ENCODE results near the gene P2RY6.

DNA sequence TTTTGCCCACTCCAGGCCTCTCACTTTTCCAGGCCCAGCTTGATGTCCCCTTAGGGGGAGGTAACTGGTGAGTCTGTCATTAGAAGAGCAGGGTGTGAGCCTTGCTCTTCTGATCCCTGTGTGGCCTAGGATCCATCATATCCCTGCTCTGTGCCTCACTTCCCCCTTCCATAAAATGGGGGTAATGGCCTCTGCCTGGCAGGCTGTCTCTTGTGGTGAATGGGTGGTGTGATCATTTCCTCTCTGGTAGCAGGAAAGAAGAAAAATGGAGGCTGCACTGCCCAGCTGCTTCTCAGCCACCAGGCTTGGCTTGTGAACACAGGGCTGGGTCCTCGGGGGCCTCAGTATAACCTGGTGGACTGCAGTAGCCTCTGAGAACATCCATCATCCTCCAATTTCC lies 41.5 kb downstream of the P2RY6 start:
- TF ChIP-seq, protein P1, sequence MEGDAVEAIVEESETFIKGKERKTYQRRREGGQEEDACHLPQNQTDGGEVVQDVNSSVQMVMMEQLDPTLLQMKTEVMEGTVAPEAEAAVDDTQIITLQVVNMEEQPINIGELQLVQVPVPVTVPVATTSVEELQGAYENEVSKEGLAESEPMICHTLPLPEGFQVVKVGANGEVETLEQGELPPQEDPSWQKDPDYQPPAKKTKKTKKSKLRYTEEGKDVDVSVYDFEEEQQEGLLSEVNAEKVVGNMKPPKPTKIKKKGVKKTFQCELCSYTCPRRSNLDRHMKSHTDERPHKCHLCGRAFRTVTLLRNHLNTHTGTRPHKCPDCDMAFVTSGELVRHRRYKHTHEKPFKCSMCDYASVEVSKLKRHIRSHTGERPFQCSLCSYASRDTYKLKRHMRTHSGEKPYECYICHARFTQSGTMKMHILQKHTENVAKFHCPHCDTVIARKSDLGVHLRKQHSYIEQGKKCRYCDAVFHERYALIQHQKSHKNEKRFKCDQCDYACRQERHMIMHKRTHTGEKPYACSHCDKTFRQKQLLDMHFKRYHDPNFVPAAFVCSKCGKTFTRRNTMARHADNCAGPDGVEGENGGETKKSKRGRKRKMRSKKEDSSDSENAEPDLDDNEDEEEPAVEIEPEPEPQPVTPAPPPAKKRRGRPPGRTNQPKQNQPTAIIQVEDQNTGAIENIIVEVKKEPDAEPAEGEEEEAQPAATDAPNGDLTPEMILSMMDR (conservative IDR thresholded peaks at IDR 0.05; ENCODE audit: low read length), result no peak
- no peak for TF ChIP-seq EZH2phosphoT487 (IDR thresholded peaks at IDR 0.05; ENCODE audit: borderline replicate concordance)
